ENCODE results near the gene GRIK5.
A peak's percentile ranks its signal among the peaks of the same experiment; 100 is the strongest.

Gene GRIK5

DNA sequence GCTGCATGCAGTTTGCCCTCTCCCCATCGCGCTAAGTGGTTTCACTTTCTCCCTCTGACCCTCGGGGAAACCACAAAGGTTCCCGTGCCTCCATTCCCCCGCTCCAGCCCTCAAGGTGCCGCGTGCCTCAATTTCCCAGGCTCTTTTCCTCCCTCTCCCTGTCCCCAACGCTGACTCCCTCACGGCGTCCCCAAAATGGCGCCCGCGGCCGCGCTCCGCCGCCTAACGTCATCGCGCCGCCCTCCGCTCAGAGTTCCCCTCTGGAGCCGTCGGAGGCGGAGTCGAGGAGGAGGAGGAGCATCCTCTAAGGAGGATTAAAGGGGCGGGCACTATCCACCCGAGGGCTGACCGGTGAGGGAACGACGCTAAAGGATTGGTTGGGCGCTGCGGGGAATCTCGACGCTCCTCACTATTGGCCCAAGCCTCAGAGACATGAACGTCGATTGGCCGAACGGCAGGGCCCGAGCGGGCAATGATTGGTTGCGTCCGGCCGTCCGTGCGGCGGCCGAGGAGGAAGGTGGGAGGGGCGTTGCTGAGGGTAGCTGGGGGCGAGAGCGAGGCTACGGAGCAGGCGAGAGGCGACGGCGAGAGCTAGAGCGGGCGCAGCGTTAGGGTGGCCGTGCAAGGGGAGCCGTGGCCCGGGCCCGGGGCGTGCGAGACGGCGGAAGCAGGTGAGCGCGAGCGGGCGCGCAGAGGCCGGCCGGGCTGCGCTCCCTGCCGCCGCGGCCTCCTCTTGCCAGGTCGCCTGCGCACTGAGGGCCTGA is 5.8 kb upstream of the GRIK5 start, which contains the start of gene ZNF574:
TSS of gene ZNF574 (plus strand) at position 551 of the 764 bp plus-strand sequence. CDS start 2,441 bp downstream, outside the sequence.
- DNase-seq: peak; percentile 98

DNA sequence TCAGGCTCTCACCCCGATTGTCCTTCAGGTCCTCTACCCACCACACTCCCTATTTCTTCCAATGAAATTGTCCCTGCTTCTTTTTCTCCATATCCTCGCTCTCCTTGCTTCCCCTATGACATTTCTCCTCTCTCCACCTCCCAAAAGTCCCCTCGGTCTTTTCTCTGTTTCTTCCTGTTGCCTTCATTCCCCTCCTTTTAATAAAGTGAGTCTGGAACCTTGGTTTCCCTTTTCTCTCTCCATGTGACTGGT is 5.3 kb upstream of the GRIK5 start:
- DNase-seq: no peak

GRCh38 chr19:42074513-42075363 is 4.7 kb upstream of the GRIK5 start:
- DNase-seq: no peak

DNA sequence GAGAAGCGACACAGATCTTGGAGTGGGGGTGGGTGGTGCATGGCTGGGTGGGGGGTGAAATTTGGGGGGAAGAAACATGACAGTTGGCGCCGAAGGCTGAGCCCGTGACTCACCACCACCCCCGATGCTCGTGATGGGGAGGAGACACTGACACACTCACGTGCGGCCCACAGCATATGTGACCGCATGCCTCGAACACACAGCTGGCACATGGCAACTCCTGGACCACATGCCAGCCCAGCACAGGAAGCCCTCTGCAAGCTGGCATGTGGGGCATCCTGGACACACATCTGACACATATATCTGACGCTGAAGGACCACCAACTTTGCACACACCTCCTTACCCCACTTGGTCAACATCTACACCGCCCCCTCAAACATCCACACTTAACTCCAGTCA is 1.2 kb upstream of the GRIK5 start:
- no peak for DNase-seq

- peak; percentile 47 for DNase-seq
Observed at GRCh38 chr19:42068756-42069571, 1.0 kb downstream of the GRIK5 start.

GRCh38 chr19:42068361-42068755 is 1.6 kb downstream of the GRIK5 start:
- DNase-seq: no peak

DNA sequence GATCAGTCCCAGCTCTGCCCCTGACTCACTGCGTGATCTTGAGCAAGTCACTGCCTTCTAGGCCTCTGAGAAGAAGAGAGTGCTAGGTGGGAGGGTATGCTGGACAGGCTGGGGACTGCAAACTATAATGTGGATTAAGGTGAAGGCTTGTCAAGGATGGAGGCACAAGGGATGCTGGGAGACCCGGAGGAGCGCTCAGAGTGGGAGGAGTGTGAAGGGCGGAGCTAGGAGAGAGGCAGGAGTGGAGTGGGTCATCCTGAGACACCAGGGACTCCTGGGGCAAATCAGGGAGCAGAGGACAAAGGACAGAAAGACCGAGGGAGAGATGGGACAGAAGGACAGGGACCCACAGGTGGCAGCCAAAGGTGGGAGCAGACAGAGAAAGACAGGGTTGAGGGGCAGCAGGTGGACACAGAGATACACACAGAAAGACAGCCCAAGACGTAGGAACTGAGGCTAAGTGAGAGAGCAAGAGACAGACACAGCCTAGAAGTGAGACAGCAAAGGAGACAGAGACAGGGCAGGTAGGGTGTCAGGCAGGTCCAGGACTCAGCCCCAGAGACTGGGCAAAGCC is 2.6 kb downstream of the GRIK5 start:
- DNase-seq: no peak

- DNase-seq: peak; percentile 65
Observed at GRCh38 chr19:42066075-42066754, 3.8 kb downstream of the GRIK5 start.

DNA sequence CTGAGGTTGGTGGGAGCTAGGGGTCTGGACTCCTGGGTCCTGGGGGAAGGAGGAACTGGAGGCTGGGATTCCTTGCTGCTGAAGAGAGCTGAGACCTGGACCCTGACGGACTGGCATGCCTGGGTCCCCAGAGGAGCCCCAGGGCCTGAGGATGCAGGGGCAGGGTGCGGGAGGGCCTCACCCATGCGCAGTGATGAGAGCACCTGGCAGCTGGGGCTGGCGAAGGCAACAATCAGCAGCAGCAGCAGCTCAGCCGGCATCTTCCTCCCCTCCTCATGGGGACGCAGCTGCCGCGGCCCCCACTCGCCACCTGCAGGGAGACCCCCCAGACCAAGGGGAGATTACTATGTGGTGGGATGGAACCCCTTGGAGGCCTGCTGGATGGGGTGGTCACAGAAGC is 4.5 kb downstream of the GRIK5 start:
- no peak for DNase-seq

DNA sequence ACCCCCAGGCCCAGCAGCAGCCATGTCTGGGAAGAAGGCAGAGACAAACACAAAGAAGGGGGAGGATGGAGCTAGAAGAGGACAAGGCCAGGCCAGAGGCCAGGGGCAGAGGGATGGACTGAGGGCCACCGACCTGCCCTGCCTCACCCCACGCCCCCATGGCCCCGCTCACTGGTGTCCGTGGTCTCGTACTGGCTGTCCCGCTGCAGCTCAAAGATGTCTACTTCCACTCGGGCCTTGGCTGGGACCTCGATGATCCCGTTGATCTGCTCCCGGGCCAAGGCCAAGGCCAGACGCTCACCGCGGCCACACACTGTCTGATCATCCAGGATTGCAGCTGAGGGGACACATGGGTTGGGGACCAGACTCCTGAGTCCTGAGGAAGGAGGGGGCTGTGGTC is 5.0 kb downstream of the GRIK5 start:
- no peak for DNase-seq

DNA sequence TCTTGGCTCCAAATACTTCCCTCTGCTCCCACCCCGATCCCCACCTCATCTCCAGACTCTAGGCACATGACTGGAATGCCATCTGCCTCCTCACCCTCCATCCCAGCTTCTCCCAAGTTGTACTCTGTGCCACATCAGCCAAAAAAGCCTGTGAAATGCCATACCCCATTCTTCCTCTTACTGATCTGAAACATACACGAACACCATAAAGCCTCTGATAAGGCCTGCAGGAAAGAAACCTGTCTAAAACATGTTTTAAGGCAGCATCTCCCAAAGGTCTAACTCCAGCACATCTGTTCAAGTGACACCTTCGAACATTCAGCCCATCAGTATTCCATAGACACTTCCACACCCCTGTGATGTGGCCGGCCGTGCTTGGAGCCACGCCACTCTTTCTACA is 5.6 kb downstream of the GRIK5 start:
- no peak for DNase-seq

DNA sequence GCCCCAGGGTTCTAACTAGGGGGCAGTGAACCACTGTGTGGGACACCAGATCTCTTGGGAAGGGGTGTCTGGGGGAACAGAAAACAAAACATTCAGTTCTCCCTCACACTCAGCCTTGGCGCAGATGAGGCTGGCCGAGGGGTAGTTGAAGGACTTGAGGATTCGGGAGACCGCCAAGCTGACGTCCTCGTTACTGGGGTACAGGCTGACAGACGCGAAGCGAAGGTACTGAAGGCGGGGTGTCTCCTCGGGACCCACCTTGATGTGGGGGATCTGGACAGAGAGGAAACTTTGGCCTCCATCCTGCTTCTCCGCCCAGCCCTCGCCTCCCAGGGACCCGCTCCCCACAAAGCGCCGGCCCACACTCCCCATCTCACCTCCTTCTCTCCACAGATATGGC is 7.6 kb downstream of the GRIK5 start:
- no peak for DNase-seq

GRCh38 chr19:42060117-42060516 is 9.9 kb downstream of the GRIK5 start:
- no peak for DNase-seq

GRCh38 chr19:42059196-42059595 is 10.8 kb downstream of the GRIK5 start:
- DNase-seq: no peak

- DNase-seq: no peak
Observed at GRCh38 chr19:42057846-42058245, 12.2 kb downstream of the GRIK5 start.

DNA sequence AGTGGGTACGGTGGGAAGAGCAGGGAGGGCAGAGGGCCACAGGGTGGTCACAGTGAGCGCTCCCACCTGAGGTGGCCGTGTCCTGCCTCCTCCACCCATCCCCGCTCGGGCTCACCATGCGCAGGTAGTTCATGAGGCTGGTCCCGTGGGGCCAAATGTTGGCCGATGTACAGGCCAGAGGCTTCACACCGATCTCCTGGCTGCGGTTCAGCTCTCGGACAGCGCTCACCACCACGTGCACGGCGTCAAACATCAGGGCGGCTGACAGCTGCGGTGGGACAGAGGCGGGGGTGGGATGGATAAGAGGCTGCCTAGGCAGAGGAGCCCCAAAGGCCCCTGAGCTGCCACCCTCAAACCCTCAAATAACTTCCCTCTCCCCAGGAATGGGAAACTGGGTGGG is 15.8 kb downstream of the GRIK5 start:
- no peak for DNase-seq

DNA sequence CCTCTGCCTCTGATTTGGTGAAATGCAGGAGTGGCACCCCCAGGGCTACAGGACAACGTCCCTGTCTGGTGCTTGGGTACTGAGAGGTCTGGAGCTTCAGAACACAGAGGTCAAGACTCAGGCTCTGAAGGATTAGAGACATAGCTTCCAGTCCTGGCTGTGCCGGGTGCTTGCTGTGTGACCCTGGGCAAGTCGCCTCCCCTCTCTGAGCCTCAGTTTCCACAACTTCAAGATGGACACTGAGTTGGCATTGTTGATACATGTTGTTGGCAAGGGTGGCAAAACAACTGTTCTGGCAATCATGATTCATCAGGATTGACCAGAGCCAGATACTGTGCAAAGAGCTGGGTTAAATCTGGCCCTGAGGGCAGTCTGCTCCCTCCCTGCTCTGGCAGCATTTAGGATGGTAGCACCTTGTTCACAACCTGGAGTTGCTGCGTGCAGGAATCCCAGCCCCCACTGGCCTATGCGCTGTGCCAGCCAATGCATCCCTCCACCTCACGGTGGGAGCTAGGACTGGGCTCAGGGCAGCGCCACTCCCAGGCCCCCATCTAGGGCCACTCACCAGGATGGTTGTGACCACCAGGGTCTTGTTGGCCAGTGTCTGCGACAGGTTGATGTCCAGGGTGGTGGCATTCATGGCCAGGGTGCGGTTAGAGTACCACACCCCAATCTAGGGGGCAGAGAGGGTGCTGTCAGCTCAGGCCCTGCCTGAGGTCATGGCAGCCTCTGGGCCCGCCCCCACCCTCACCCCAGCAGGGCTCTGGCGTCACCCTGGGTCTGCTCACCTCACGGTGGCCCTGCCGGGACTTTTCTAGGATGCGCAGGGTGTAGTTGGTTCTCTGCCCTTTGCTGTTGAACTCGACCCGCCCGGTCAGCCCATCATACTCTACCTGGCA is 16.7 kb downstream of the GRIK5 start:
- no peak for DNase-seq

GRCh38 chr19:42052241-42052863 is 17.7 kb downstream of the GRIK5 start:
- DNase-seq: peak; percentile 28

DNA sequence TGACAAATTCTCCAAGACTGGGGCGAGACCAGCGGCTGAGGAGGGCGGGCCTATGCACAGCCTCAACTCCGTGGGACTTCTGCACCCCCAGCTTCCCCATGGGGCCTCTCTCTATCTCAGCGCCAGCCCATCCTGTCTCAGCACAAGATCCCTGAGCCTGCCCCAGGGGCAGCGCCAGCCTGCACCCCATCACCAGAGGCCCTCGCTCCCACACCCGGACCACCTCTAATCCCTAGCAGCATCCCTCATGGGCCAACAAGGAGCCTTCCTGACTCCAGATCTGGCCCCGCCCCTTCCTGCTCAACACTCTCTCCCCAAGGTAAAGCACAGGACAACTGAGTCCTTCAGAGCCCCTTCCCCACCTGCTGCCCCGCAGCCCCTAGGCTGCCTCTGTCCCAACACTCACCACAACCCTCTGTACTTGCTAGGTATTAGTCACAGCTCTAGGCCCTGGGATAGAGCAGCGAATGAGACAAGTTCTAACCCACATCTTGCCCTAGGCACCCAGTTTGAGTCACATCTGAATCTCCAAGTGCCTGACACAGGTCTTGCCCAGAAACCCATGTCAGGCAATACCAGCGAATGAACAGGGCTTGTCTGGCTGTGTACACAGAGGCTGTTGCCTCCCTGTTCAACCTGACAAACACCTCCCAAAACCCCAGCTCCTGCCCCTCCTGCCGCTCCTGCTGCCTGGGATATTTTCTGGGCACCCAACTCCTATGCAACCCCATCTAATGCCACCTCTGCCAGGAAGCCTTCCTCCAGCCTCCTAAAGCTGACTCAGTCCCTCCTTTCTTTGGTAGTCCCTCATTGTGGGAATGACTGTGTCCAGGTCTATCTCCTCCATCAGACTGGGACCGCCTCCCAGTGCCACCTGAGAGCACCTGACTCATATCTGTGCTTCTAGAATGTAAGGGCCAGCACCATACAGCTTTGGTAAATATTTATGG is 18.6 kb downstream of the GRIK5 start:
- DNase-seq: no peak

DNA sequence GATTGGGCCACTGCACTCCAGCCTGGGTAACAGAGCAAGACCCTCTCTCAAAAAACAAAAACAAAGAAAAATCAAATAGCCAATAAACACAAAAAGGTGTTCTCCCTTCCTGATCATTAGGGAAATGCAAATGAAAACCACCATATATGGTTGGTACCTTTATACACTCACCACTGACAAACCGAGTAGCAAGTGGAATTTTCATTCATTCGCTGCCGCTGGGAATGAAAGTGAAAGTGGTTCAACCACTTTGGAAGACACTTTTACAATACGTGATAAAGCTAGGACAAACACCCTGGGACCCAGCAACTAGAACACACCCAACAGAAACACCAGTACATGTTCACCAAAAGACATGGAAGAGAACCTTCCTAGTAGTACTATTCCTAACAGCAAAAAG is 21.0 kb downstream of the GRIK5 start:
- DNase-seq: no peak
